SK-N-MC (cell line): ENCODE measurements around the gene GRIA4.
"Not testable (repeated sequence)": the region's sequence is repeated elsewhere in the genome, so short reads cannot be mapped to it uniquely, and the experiment has no call there.

ENCODE experiments used
- DNase-seq: peaks from one replicate; pipeline ENCODE4 v3.0.0-alpha.2; 2011; ENCODE audit warnings: low read depth, low spot score
- H3K27ac ChIP-seq: fragments of 200-600 bp; sonication (generic); 2 replicates; pipeline ENCODE4 v1.5.1; 2016; ENCODE audit warnings: mixed run types
- H3K36me3 ChIP-seq: fragments of 200-600 bp; sonication (generic); 2 replicates; pipeline ENCODE4 v1.6.1; 2017; ENCODE audit warnings: antibody characterized with exemption, low read length, mixed read lengths; ENCODE audit not compliant: insufficient read depth
- H3K4me3 ChIP-seq: fragments of 200-600 bp; sonication (generic); 2 replicates; pipeline ENCODE4 v1.5.1; 2016
- H3K9ac ChIP-seq: fragments of 200-600 bp; sonication (generic); 2 replicates; pipeline ENCODE4 v1.8.0; 2017; ENCODE audit warnings: mixed run types, mixed read lengths; ENCODE audit not compliant: insufficient read length
- H3K9me3 ChIP-seq: fragments of 200-600 bp; sonication (generic); 2 replicates; pipeline ENCODE4 v1.6.1; 2017; ENCODE audit warnings: low read depth, mild to moderate bottlenecking, antibody characterized with exemption, low read length, moderate library complexity, mixed read lengths
- EZH2 ChIP-seq: fragments of 200-600 bp; sonication (generic); IDR thresholded peaks from one replicate; pipeline ENCODE4 v1.6.1; 2017; ENCODE audit warnings: antibody characterized with exemption
- FOXP2 ChIP-seq: optimal IDR thresholded peaks from 2 replicates; pipeline ENCODE3; 2011; ENCODE audit warnings: mild to moderate bottlenecking, moderate library complexity; ENCODE audit not compliant: insufficient read depth; ENCODE audit errors: extremely low read length, control extremely low read depth
- POLR2AphosphoS5 ChIP-seq: IDR thresholded peaks from 2 replicates; pipeline ENCODE4 v1.6.1; 2012; ENCODE audit warnings: mild to moderate bottlenecking, low read depth, low read length, borderline replicate concordance

The GRIA4 gene

GRCh38 chr11:105975128-105975527 lies 365.3 kb downstream of the GRIA4 start:
- no peak overlapping the region for H3K4me3 ChIP-seq
- no peaks in the 10 kb centered on the region for H3K36me3 ChIP-seq
- no peaks in the 10 kb centered on the region for H3K9me3 ChIP-seq
- no peak overlapping the region for H3K27ac ChIP-seq
- TF ChIP-seq POLR2AphosphoS5 (no peak), FOXP2 (no peak), EZH2 (no peak)
- DNase-seq, result no peak
- H3K9ac ChIP-seq, result no peak overlapping the region

DNA sequence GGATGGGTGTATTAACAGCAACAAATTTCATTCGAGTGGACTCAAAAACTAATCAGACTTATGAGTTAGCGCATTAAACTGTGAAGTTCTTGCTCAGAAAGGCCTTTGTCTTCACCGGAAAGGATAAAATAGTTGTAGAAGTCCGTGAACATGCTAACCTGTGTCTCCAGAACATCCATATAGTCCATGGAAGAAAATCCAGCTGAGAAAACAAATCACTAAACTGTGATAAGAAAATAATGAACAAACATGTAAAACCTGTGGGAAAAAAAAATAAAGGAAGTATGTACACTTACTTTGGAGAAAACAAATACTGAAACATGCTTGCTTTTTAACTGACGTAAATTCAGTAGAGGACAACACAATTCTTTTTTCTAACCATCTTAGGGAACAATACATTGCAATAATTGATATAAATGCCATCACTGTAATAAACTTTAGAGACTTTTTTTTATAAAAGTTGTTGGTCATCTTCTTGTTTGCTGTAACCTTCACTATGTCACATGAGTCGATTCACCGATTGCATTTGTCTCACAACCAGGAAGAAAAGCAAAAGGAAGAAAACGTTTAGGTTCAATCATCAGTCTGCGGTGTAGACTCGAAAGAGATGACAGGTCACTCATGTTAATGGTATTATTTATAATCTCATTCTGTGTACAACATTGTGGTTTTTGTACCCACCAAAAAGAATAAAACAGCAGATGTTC lies 370.3 kb downstream of the GRIA4 start:
- no peak for TF ChIP-seq POLR2AphosphoS5
- no peak for TF ChIP-seq EZH2
- TF ChIP-seq FOXP2, result no peak
- Histone ChIP-seq H3K27ac (no peak overlapping the region), H3K9ac (no peak overlapping the region), H3K36me3 (no peaks in the 10 kb centered on the region), H3K4me3 (no peak overlapping the region), H3K9me3 (no peaks in the 10 kb centered on the region)
- no peak for DNase-seq

- TF ChIP-seq FOXP2, result no peak
- TF ChIP-seq POLR2AphosphoS5, result no peak
- TF ChIP-seq EZH2, result no peak
- Histone ChIP-seq H3K9ac (no peak overlapping the region), H3K36me3 (no peaks in the 10 kb centered on the region), H3K27ac (no peak overlapping the region), H3K9me3 (no peaks in the 10 kb centered on the region), H3K4me3 (no peak overlapping the region)
- no peak for DNase-seq
These were observed 376.7 kb downstream of the GRIA4 start for GRCh38 chr11:105986554-105986953.

- no peak for DNase-seq
- no peaks in the 10 kb centered on the region for H3K36me3 ChIP-seq
- H3K27ac ChIP-seq, result no peak overlapping the region
- TF ChIP-seq EZH2, result no peak
- TF ChIP-seq POLR2AphosphoS5, result no peak
- no peak for TF ChIP-seq FOXP2
- no peaks in the 10 kb centered on the region for H3K9me3 ChIP-seq
- H3K4me3 ChIP-seq, result no peak overlapping the region
- no peak overlapping the region for H3K9ac ChIP-seq
These were observed 378.3 kb downstream of the GRIA4 start for GRCh38 chr11:105988197-105988596.

DNA sequence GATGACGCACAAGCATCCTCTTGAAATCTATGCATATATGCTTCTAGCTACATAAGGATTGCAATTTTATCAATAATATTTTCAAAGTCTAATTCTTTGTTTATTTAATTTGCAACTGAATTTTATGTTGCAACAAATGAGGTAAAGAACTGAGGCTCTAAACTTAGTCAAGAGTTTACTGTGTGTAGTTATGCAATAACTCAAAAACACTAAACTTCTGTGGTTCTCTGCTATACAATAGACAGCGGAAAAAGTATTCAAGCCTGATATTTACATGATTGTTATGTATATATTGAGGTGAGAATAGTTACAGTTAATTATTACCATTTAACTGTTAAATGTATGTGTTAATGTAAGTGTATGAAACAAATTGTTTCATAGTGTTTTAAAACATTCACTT lies 379.3 kb downstream of the GRIA4 start:
- Histone ChIP-seq H3K27ac (no peak overlapping the region), H3K9ac (no peak overlapping the region), H3K9me3 (no peaks in the 10 kb centered on the region), H3K36me3 (no peaks in the 10 kb centered on the region), H3K4me3 (no peak overlapping the region)
- no peak for TF ChIP-seq FOXP2
- TF ChIP-seq POLR2AphosphoS5, result no peak
- TF ChIP-seq EZH2, result no peak
- DNase-seq, result no peak

DNA sequence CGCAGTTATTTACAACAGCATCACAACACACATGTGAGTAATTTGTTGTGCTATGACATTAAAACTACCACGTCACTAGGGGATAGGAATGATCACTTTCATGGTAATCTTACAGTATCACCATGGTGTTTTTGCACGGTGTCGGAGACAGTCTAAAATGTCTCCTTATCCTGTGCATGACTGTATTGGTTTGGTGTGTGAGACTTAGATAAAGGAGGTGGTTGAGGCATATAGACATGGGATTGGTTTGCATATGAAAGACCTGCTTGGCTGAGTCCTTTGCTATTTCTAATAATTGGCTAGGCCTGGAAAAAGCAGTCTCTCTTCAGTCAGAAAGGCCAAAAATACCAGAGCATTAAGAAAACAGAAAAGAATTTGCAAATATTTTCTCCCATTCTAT lies 382.0 kb downstream of the GRIA4 start:
- Histone ChIP-seq H3K27ac (no peak overlapping the region), H3K4me3 (no peak overlapping the region), H3K9me3 (no peaks in the 10 kb centered on the region), H3K9ac (no peak overlapping the region), H3K36me3 (peaks cover 10% of the 10 kb centered on the region; the same call in 1 of the 2 replicates)
- DNase-seq, result no peak
- TF ChIP-seq FOXP2 (no peak), EZH2 (no peak), POLR2AphosphoS5 (no peak)

- no peak overlapping the region for H3K27ac ChIP-seq
- H3K9ac ChIP-seq, result no peak overlapping the region
- H3K36me3 ChIP-seq, result peaks cover 10% of the 10 kb centered on the region
- no peak overlapping the region for H3K4me3 ChIP-seq
- no peaks in the 10 kb centered on the region for H3K9me3 ChIP-seq
- TF ChIP-seq FOXP2, result no peak
- no peak for TF ChIP-seq EZH2
- TF ChIP-seq POLR2AphosphoS5, result no peak
- DNase-seq, result no peak
These were observed 391.6 kb downstream of the GRIA4 start for GRCh38 chr11:106001304-106002012.

GRCh38 chr11:106003094-106003493 lies 393.2 kb downstream of the GRIA4 start:
- H3K9ac ChIP-seq, H3K9me3 ChIP-seq, DNase-seq, H3K27ac ChIP-seq, H3K4me3 ChIP-seq: not testable (repeated sequence)
- H3K36me3 ChIP-seq, result peaks cover 26% of the 10 kb centered on the region
